ENCODE results near the gene GRID1.

DNA sequence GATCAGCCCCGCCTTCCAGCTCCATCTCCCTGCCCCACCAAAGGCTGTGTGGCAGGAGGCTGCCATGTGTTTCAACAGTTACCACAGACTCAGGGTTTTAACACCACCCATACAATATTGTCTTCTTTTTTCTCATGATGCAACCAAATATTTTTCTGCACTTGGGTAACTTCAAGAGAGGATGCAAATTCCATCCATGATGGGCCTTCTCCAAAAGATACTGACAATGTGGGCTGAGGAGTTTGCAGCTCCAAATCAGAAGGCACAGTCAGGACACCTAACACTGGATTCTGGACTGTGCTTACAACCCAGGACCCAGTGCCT, 347.9 kb downstream of the GRID1 start:
- TF ChIP-seq, protein P1, sequence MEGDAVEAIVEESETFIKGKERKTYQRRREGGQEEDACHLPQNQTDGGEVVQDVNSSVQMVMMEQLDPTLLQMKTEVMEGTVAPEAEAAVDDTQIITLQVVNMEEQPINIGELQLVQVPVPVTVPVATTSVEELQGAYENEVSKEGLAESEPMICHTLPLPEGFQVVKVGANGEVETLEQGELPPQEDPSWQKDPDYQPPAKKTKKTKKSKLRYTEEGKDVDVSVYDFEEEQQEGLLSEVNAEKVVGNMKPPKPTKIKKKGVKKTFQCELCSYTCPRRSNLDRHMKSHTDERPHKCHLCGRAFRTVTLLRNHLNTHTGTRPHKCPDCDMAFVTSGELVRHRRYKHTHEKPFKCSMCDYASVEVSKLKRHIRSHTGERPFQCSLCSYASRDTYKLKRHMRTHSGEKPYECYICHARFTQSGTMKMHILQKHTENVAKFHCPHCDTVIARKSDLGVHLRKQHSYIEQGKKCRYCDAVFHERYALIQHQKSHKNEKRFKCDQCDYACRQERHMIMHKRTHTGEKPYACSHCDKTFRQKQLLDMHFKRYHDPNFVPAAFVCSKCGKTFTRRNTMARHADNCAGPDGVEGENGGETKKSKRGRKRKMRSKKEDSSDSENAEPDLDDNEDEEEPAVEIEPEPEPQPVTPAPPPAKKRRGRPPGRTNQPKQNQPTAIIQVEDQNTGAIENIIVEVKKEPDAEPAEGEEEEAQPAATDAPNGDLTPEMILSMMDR (IDR thresholded peaks at IDR 0.05; ENCODE audit: low read length): no peak
- TF ChIP-seq EZH2 (optimal IDR thresholded peaks at IDR 0.05; ENCODE audit: low read depth, low read length) (no peak), EZH2phosphoT487 (IDR thresholded peaks at IDR 0.05; ENCODE audit: low read length) (no peak)
